HEK293 (cell line): ENCODE data around the gene YAF2.
A peak's percentile ranks its signal among the peaks of the same experiment; 100 is the strongest.

Experiments
- CTCF ChIA-PET: fragments of 350-600 bp; formaldehyde crosslinking; extraction: SDS; loops from one replicate; lab custom pipeline; 2021; ENCODE audit warnings: antibody characterized with exemption; lab: Yijun Ruan, JAX
- POLR2A ChIA-PET: fragments of 300-600 bp; formaldehyde crosslinking; extraction: SDS; loops from one replicate; lab custom pipeline; 2020; ENCODE audit warnings: antibody characterized with exemption, inconsistent platforms; lab: Yijun Ruan, JAX
- H3K27ac ChIP-seq: fragments of 200-500 bp; sonication (Bioruptor generic); 2 replicates; pipeline ENCODE4 v1.5.1; 2014; ENCODE audit warnings: low read depth, low read length, control low read depth, inconsistent platforms; ENCODE audit errors: extremely low read depth
- H3K36me3 ChIP-seq, 2 experiments: fragments of 200-500 bp in 1 of 2; sonication (Bioruptor generic) in 1 of 2; 1 replicate in 1 of 2; 2 replicates in 1 of 2; pipeline ENCODE4 v1.5.1; 2014 to 2017; ENCODE audit warnings: inconsistent platforms in 2 of 2, low read length in 2 of 2; ENCODE audit not compliant: control insufficient read depth in 2 of 2, insufficient read depth in 1 of 2
- H3K4me1 ChIP-seq: fragments of 200-500 bp; sonication (Bioruptor generic); 2 replicates; pipeline ENCODE4 v1.5.1; 2014; ENCODE audit warnings: mild to moderate bottlenecking, low read length, inconsistent platforms; ENCODE audit not compliant: control insufficient read depth, insufficient read depth
- H3K4me3 ChIP-seq: 2 replicates; pipeline ENCODE4 v1.5.1; 2011; ENCODE audit warnings: low read depth, mild to moderate bottlenecking, control low read depth, low read length, moderate library complexity
- H3K9me3 ChIP-seq: fragments of 200-500 bp; sonication (Bioruptor generic); 2 replicates; pipeline ENCODE4 v1.5.1; 2014; ENCODE audit warnings: low read depth, low read length, inconsistent platforms; ENCODE audit not compliant: control insufficient read depth, insufficient read depth
- GFI1B ChIP-seq: fragments of 450-650 bp; formaldehyde crosslinking; IDR thresholded peaks from 2 replicates; pipeline ENCODE4 v1.5.1; 2016; ENCODE audit warnings: missing biosample characterization, missing genetic modification characterization
- GLI2 ChIP-seq: fragments of 450-650 bp; formaldehyde crosslinking; IDR thresholded peaks from 2 replicates; pipeline ENCODE4; 2017; ENCODE audit warnings: missing biosample characterization, missing genetic modification characterization, low read depth, borderline replicate concordance
- HOXA7 ChIP-seq: sonication (generic); formaldehyde crosslinking; IDR thresholded peaks from 2 replicates; pipeline ENCODE4 v1.8.1; 2022; ENCODE audit warnings: missing genetic modification reagents, borderline replicate concordance
- HOXC10 ChIP-seq: sonication (generic); formaldehyde crosslinking; IDR thresholded peaks from 2 replicates; pipeline ENCODE4 v1.8.1; 2023; ENCODE audit warnings: mild to moderate bottlenecking, missing genetic modification reagents
- RBAK ChIP-seq: fragments of 450-650 bp; formaldehyde crosslinking; IDR thresholded peaks from 2 replicates; pipeline ENCODE4 v1.5.1; 2016; ENCODE audit warnings: missing biosample characterization, missing genetic modification characterization
- SP3 ChIP-seq: fragments of 450-650 bp; formaldehyde crosslinking; IDR thresholded peaks from 2 replicates; pipeline ENCODE4 v1.5.1; 2016; ENCODE audit warnings: missing biosample characterization, missing genetic modification characterization
- ZBTB8A ChIP-seq: fragments of 450-650 bp; formaldehyde crosslinking; IDR thresholded peaks from 2 replicates; pipeline ENCODE4 v1.5.1; 2016; ENCODE audit warnings: missing biosample characterization, missing genetic modification characterization
- ZFP3 ChIP-seq: fragments of 450-650 bp; formaldehyde crosslinking; IDR thresholded peaks from 2 replicates; pipeline ENCODE4 v1.5.1; 2016; ENCODE audit warnings: low read depth, missing biosample characterization, missing genetic modification characterization
- ZNF10 ChIP-seq: fragments of 450-650 bp; formaldehyde crosslinking; IDR thresholded peaks from 2 replicates; pipeline ENCODE4 v1.5.1; 2017; ENCODE audit warnings: missing biosample characterization, missing genetic modification characterization
- ZNF16 ChIP-seq: fragments of 450-650 bp; formaldehyde crosslinking; IDR thresholded peaks from 2 replicates; pipeline ENCODE4 v1.5.1; 2016; ENCODE audit warnings: low read depth, missing biosample characterization, missing genetic modification characterization
- ZNF202 ChIP-seq: fragments of 450-650 bp; formaldehyde crosslinking; IDR thresholded peaks from 2 replicates; pipeline ENCODE4 v1.5.1; 2016; ENCODE audit warnings: missing biosample characterization, missing genetic modification characterization, borderline replicate concordance
- ZNF221 ChIP-seq: fragments of 450-650 bp; formaldehyde crosslinking; IDR thresholded peaks from 2 replicates; pipeline ENCODE4 v1.5.1; 2017; ENCODE audit warnings: missing biosample characterization, missing genetic modification characterization, borderline replicate concordance
- ZNF23 ChIP-seq: fragments of 450-650 bp; formaldehyde crosslinking; IDR thresholded peaks from 2 replicates; pipeline ENCODE4 v1.5.1; 2016; ENCODE audit warnings: missing biosample characterization, missing genetic modification characterization, borderline replicate concordance
- ZNF274 ChIP-seq, 2 experiments: fragments of 200-500 bp in 1 of 2; fragments of 450-650 bp in 1 of 2; sonication (Bioruptor generic) in 1 of 2; formaldehyde crosslinking in 1 of 2; IDR thresholded peaks; 2 replicates each; pipeline versions ENCODE4 v1.5.1 to v1.6.1; 2014 to 2016; ENCODE audit warnings: borderline replicate concordance in 1 of 2, inconsistent platforms in 1 of 2, low read length in 1 of 2, missing biosample characterization in 1 of 2, missing genetic modification characterization in 1 of 2
- ZNF335 ChIP-seq: fragments of 450-650 bp; formaldehyde crosslinking; conservative IDR thresholded peaks from 2 replicates; pipeline ENCODE4 v1.5.1; 2016; ENCODE audit warnings: missing biosample characterization, missing genetic modification characterization
- ZNF416 ChIP-seq: fragments of 450-650 bp; formaldehyde crosslinking; IDR thresholded peaks from 2 replicates; pipeline ENCODE4 v1.5.1; 2016; ENCODE audit warnings: missing biosample characterization, missing genetic modification characterization
- ZNF560 ChIP-seq: fragments of 450-650 bp; formaldehyde crosslinking; IDR thresholded peaks from 2 replicates; pipeline ENCODE4 v1.5.1; 2017; ENCODE audit warnings: missing biosample characterization, missing genetic modification characterization, borderline replicate concordance
- ZNF600 ChIP-seq: fragments of 450-650 bp; formaldehyde crosslinking; IDR thresholded peaks from 2 replicates; pipeline ENCODE4 v1.5.1; 2016; ENCODE audit warnings: missing biosample characterization, missing genetic modification characterization
- ZNF624 ChIP-seq: fragments of 450-650 bp; formaldehyde crosslinking; IDR thresholded peaks from 2 replicates; pipeline ENCODE4 v1.5.1; 2017; ENCODE audit warnings: missing biosample characterization, missing genetic modification characterization
- ZNF701 ChIP-seq: fragments of 450-650 bp; formaldehyde crosslinking; IDR thresholded peaks from 2 replicates; pipeline ENCODE4 v1.5.1; 2016; ENCODE audit warnings: missing biosample characterization, missing genetic modification characterization
- ZNF791 ChIP-seq: fragments of 450-650 bp; formaldehyde crosslinking; IDR thresholded peaks from 2 replicates; pipeline ENCODE4 v1.5.1; 2016; ENCODE audit warnings: missing biosample characterization, missing genetic modification characterization
- ZNF837 ChIP-seq: fragments of 450-650 bp; formaldehyde crosslinking; IDR thresholded peaks from 2 replicates; pipeline ENCODE4 v1.5.1; 2016; ENCODE audit warnings: missing biosample characterization, missing genetic modification characterization
- ZSCAN30 ChIP-seq: fragments of 450-650 bp; IDR thresholded peaks from 2 replicates; pipeline ENCODE4 v1.5.1; 2018; ENCODE audit warnings: missing biosample characterization, mild to moderate bottlenecking, missing genetic modification characterization, moderate library complexity
- TF ChIP-seq, protein P1 (sequence below): fragments of 450-650 bp; formaldehyde crosslinking; IDR thresholded peaks from 2 replicates; pipeline ENCODE4 v1.5.1; 2016; ENCODE audit warnings: missing biosample characterization, missing genetic modification characterization, low read depth
- TF ChIP-seq, protein P2 (sequence below): fragments of 450-650 bp; formaldehyde crosslinking; IDR thresholded peaks from 2 replicates; pipeline ENCODE4 v1.5.1; 2016; ENCODE audit warnings: missing biosample characterization, missing genetic modification characterization
- TF ChIP-seq, protein P3 (sequence below): fragments of 450-650 bp; formaldehyde crosslinking; IDR thresholded peaks from 2 replicates; pipeline ENCODE4 v1.5.1; 2016; ENCODE audit warnings: missing biosample characterization, missing genetic modification characterization
- TF ChIP-seq, protein P4 (sequence below): fragments of 450-650 bp; formaldehyde crosslinking; IDR thresholded peaks from 2 replicates; pipeline ENCODE4 v1.5.1; 2017; ENCODE audit warnings: missing biosample characterization, mild to moderate bottlenecking, missing genetic modification characterization, moderate library complexity
- TF ChIP-seq, protein P5 (sequence below): fragments of 450-650 bp; formaldehyde crosslinking; IDR thresholded peaks from 2 replicates; pipeline ENCODE4 v1.5.1; 2016; ENCODE audit warnings: missing biosample characterization, missing genetic modification characterization
- TF ChIP-seq, protein P6 (sequence below): fragments of 450-650 bp; formaldehyde crosslinking; IDR thresholded peaks from 2 replicates; pipeline ENCODE4 v1.5.1; 2016; ENCODE audit warnings: missing biosample characterization, missing genetic modification characterization

Gene YAF2

DNA sequence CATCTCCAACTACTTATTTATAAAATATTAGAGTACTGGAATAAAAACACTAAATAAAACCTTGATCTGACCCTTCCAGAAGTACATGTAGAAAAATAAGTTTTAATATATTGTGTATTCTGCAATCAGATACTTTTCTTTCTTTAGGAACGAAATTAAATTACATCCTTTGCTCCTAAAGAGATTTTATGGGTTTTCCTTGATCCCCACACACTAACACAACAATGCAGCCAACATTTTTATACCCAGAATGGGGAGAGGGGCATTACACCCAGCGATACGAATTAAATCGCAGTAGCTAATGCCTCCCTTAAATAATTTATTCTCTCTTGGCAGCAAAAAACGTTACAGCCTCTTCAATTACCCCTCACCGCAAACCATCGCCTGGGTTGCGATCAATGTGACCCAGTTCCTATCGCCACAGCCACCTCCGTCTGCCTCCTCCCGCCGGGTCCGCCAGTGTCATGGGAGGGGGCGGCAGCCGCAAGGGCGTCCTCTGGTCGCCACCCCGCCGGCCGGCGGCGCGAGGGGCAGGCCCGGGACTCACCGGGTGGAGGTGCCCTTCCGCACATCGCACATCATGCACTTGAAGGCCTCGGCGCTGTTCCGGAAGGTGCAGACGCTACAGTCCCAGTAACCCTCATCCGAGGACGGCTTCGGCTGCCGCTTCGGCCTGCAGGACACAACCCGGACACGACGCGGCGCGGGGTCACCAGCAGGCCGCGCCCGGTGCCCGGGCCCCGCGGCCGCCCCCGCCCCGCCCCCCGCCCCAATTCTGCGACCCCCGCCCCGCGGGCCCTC is 796 bp downstream of the YAF2 start (continued):
- TF ChIP-seq ZNF837 (tag by site-specific recombination), result no peak
- TF ChIP-seq, protein P1, sequence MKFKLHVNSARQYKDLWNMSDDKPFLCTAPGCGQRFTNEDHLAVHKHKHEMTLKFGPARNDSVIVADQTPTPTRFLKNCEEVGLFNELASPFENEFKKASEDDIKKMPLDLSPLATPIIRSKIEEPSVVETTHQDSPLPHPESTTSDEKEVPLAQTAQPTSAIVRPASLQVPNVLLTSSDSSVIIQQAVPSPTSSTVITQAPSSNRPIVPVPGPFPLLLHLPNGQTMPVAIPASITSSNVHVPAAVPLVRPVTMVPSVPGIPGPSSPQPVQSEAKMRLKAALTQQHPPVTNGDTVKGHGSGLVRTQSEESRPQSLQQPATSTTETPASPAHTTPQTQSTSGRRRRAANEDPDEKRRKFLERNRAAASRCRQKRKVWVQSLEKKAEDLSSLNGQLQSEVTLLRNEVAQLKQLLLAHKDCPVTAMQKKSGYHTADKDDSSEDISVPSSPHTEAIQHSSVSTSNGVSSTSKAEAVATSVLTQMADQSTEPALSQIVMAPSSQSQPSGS (tag by site-specific recombination), result no peak
- no peak for TF ChIP-seq ZNF560 (tag by site-specific recombination)
- peak; percentile 71; the same call in 1 of the 2 replicates for TF ChIP-seq ZSCAN30 (tag by site-specific recombination)
- no peak for TF ChIP-seq GFI1B (tag by site-specific recombination)
- TF ChIP-seq, protein P2, sequence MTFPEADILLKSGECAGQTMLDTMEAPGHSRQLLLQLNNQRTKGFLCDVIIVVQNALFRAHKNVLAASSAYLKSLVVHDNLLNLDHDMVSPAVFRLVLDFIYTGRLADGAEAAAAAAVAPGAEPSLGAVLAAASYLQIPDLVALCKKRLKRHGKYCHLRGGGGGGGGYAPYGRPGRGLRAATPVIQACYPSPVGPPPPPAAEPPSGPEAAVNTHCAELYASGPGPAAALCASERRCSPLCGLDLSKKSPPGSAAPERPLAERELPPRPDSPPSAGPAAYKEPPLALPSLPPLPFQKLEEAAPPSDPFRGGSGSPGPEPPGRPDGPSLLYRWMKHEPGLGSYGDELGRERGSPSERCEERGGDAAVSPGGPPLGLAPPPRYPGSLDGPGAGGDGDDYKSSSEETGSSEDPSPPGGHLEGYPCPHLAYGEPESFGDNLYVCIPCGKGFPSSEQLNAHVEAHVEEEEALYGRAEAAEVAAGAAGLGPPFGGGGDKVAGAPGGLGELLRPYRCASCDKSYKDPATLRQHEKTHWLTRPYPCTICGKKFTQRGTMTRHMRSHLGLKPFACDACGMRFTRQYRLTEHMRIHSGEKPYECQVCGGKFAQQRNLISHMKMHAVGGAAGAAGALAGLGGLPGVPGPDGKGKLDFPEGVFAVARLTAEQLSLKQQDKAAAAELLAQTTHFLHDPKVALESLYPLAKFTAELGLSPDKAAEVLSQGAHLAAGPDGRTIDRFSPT (tag by site-specific recombination), result 0 out of 2 replicates have a peak, but pooled peaks have one; percentile 59
- no peak for TF ChIP-seq ZNF416 (tag by site-specific recombination)
- no peak for TF ChIP-seq ZNF16
- TF ChIP-seq ZNF600 (tag by site-specific recombination), result peak; percentile 97
- peak; percentile 53 for TF ChIP-seq ZBTB8A (tag by site-specific recombination)
- TF ChIP-seq ZNF624, result no peak
- TF ChIP-seq ZNF23 (tag by site-specific recombination), result no peak
- TF ChIP-seq ZFP3 (tag by site-specific recombination), result no peak
- no peak for TF ChIP-seq GLI2 (tag by site-specific recombination)
- TF ChIP-seq, all 188 proteins: peak for 46

DNA sequence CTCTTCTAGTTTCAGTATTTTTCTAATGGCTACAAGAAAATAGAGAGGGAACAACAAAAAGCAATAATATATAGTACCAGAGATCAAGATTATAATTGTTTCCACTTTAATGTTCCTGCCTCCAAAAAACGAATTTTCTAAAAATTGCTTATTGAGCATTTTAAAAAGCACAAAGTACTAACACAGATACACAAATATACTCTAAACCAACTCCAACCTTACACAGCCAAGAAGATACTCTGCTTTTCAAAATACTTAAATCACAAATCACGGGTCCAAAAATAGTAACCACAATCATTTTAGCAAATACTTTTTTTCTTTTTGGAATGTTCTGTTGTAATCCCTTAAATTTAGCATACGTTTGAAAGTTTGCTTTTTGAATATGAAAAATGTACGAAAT is 2.0 kb downstream of the YAF2 start:
- CTCF ChIA-PET, result interaction anchor here (0.6 kb wide), 1 partner anchor 114 kb away, joined by 3 read pairs; no protein-coding TSS in a partner anchor
- no peak overlapping the region for H3K4me3 ChIP-seq
- peaks cover 16% of the 10 kb centered on the region for H3K4me1 ChIP-seq

DNA sequence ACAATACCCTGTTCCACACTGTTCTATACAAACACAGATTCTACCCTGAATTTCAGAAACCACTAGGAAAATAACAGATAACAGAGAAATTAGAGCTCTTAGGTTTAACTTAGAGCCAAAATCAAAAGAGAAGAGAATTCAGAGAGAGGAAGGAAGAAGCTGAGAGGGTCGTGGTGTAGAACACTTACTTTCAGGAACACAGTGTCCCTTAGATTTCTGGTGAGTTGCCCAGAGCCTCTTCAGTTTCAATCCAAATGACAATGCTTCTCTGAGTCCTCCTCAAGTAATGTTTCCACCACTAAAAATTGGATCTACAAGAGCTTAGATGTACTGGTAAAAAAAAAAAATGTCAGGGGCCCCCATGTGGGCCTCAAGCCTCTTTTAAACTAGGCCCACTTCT is 2.6 kb downstream of the YAF2 start:
- H3K9me3 ChIP-seq, result no peaks in the 10 kb centered on the region
- H3K27ac ChIP-seq, result no peak overlapping the region
- peaks cover 16% of the 10 kb centered on the region for H3K4me1 ChIP-seq
- ChIA-PET POLR2A (no interaction called here), CTCF (interaction anchor here (0.6 kb wide), 1 partner anchor 114 kb away, joined by 3 read pairs; no protein-coding TSS in a partner anchor)
- H3K36me3 ChIP-seq, result peaks cover 16 to 26% of the 10 kb centered on the region in 2 experiments
- no peak overlapping the region for H3K4me3 ChIP-seq
- TF ChIP-seq, protein P3, sequence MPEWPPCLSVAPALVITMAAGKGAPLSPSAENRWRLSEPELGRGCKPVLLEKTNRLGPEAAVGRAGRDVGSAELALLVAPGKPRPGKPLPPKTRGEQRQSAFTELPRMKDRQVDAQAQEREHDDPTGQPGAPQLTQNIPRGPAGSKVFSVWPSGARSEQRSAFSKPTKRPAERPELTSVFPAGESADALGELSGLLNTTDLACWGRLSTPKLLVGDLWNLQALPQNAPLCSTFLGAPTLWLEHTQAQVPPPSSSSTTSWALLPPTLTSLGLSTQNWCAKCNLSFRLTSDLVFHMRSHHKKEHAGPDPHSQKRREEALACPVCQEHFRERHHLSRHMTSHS (tag by site-specific recombination), result no peak
- TF ChIP-seq, protein P4, sequence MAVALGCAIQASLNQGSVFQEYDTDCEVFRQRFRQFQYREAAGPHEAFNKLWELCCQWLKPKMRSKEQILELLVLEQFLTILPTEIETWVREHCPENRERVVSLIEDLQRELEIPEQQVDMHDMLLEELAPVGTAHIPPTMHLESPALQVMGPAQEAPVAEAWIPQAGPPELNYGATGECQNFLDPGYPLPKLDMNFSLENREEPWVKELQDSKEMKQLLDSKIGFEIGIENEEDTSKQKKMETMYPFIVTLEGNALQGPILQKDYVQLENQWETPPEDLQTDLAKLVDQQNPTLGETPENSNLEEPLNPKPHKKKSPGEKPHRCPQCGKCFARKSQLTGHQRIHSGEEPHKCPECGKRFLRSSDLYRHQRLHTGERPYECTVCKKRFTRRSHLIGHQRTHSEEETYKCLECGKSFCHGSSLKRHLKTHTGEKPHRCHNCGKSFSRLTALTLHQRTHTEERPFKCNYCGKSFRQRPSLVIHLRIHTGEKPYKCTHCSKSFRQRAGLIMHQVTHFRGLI (tag by site-specific recombination), result no peak
- TF ChIP-seq, protein P5, sequence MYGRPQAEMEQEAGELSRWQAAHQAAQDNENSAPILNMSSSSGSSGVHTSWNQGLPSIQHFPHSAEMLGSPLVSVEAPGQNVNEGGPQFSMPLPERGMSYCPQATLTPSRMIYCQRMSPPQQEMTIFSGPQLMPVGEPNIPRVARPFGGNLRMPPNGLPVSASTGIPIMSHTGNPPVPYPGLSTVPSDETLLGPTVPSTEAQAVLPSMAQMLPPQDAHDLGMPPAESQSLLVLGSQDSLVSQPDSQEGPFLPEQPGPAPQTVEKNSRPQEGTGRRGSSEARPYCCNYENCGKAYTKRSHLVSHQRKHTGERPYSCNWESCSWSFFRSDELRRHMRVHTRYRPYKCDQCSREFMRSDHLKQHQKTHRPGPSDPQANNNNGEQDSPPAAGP (tag by site-specific recombination), result no peak
- TF ChIP-seq ZNF701 (no peak), ZNF221 (no peak), HOXC10 (CRISPR knock-in tag) (no peak), SP3 (tag by site-specific recombination) (no peak)

More for the DNA sequence above, 2.0 kb downstream of the YAF2 start:
- Histone ChIP-seq H3K9me3 (no peaks in the 10 kb centered on the region), H3K27ac (no peak overlapping the region), H3K36me3 (peaks cover 16 to 26% of the 10 kb centered on the region in 2 experiments)
- TF ChIP-seq HOXA7, result no peak
- no peak for TF ChIP-seq ZNF202 (tag by site-specific recombination)
- no peak for TF ChIP-seq ZNF274 (IDR thresholded peaks at IDR 0.05; ENCODE audit: low read length)
- no peak for TF ChIP-seq ZNF274 (tag by site-specific recombination; IDR thresholded peaks at IDR 0.05; ENCODE audit: borderline replicate concordance)
- TF ChIP-seq HOXC10 (CRISPR knock-in tag), result no peak
- no peak for TF ChIP-seq ZNF791 (tag by site-specific recombination)
- TF ChIP-seq, protein P6, sequence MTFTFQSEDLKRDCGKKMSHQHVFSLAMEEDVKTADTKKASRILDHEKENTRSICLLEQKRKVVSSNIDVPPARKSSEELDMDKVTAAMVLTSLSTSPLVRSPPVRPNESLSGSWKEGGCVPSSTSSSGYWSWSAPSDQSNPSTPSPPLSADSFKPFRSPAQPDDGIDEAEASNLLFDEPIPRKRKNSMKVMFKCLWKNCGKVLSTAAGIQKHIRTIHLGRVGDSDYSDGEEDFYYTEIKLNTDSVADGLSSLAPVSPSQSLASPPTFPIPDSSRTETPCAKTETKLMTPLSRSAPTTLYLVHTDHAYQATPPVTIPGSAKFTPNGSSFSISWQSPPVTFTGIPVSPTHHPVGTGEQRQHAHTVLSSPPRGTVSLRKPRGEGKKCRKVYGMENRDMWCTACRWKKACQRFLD (tag by site-specific recombination), result no peak
- TF ChIP-seq ZNF10 (tag by site-specific recombination), result no peak
- no peak for TF ChIP-seq RBAK (tag by site-specific recombination)
- TF ChIP-seq ZNF335 (tag by site-specific recombination), result no peak
- POLR2A ChIA-PET, result no interaction called here
